Thoracic aorta (tissue), 2 donors: ENCODE results near the gene ZNF600. TPM values are rescaled to one million over a fixed set of nuclear protein-coding genes. Genes with fewer than 3 reads are reported as not detected.
"Not testable (repeated sequence)": the region's sequence is repeated elsewhere in the genome, so short reads cannot be mapped to it uniquely, and the experiment has no call there.

Experiments
- ATAC-seq: fragments of 150-250 bp; one replicate; pipeline ENCODE4 v1.8.0; 2017; ENCODE audit warnings: low read depth; ENCODE audit not compliant: insufficient number of reproducible peaks, low FRiP score
- DNase-seq: peaks from one replicate; pipeline ENCODE4 v3.0.0-alpha.2; 2020; ENCODE audit warnings: low spot score
- H3K27ac ChIP-seq, 2 donors: fragments of 200-600 bp; sonication (generic); 1 replicate in 1 of 2; 2 replicates in 1 of 2; pipeline ENCODE4 v1.5.1; 2016; ENCODE audit warnings: mild to moderate bottlenecking in 2 of 2, moderate library complexity in 2 of 2
- H3K27me3 ChIP-seq: fragments of 200-600 bp; sonication (generic); replicated peaks from 2 replicates; pipeline ENCODE4 v1.6.0; 2016; ENCODE audit warnings: mild to moderate bottlenecking; ENCODE audit not compliant: insufficient read depth
- H3K36me3 ChIP-seq: fragments of 200-600 bp; sonication (generic); one replicate; pipeline ENCODE4 v1.5.1; 2016
- H3K4me1 ChIP-seq, 2 donors: fragments of 200-600 bp; sonication (generic); 1 replicate in 1 of 2; 2 replicates in 1 of 2; pipeline versions ENCODE4 v1.5.1 to v1.6.0; 2016; ENCODE audit warnings: low read depth in 2 of 2, mild to moderate bottlenecking in 1 of 2; ENCODE audit not compliant: control insufficient read depth in 1 of 2
- H3K4me3 ChIP-seq: fragments of 200-600 bp; sonication (generic); 2 replicates; pipeline ENCODE4 v1.5.1; 2016; ENCODE audit warnings: mild to moderate bottlenecking
- H3K9me3 ChIP-seq: fragments of 200-600 bp; sonication (generic); 2 replicates; pipeline ENCODE4 v1.5.1; 2016
- total RNA-seq, 2 donors: library from RNA; depleted of rRNA; stranded (reverse); fragments of >200 nt; gene quantifications; one replicate each; pipeline versions ENCODE4 v1.1.0 to v1.2.3, GENCODE V29; 2016
- TF ChIP-seq, protein P1 (sequence below): fragments of 200-600 bp; sonication (generic); IDR thresholded peaks from one replicate; pipeline ENCODE4 v1.5.1; 2019; ENCODE audit warnings: antibody characterized with exemption

The ZNF600 gene
- total RNA-seq, 2 donors from 2014 or later: 10.4 to 15.2 TPM

DNA sequence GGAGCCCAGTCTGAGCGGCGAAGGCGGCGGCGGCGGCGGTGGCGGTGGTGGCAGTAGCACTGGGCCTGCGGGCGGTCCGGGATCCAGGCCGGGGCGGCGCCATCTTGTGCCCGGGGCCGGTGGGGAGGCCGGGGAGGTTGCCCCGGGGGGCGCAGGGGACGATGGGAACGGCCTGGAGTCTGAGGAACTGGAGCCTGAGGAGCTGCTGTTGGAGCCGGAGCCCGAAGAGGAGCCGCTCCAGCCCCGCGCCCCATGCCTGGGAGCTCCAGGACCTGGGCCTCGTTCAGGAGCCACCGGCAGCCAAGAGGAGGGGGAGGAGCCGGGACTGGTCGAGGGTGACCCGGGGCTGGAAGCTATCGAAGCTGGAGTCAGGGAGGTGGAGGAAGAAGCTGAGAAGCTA lies 23.2 kb upstream of the ZNF600 start:
- no peak overlapping the region for H3K4me3 ChIP-seq
- H3K36me3 ChIP-seq: peaks cover 22% of the 10 kb centered on the region
- DNase-seq (no peak), ATAC-seq (no peak)
- no peaks in the 10 kb centered on the region for H3K27me3 ChIP-seq
- no peaks in the 10 kb centered on the region for H3K4me1 ChIP-seq
- H3K9me3 ChIP-seq: peaks cover 18% of the 10 kb centered on the region
- TF ChIP-seq, protein P1, sequence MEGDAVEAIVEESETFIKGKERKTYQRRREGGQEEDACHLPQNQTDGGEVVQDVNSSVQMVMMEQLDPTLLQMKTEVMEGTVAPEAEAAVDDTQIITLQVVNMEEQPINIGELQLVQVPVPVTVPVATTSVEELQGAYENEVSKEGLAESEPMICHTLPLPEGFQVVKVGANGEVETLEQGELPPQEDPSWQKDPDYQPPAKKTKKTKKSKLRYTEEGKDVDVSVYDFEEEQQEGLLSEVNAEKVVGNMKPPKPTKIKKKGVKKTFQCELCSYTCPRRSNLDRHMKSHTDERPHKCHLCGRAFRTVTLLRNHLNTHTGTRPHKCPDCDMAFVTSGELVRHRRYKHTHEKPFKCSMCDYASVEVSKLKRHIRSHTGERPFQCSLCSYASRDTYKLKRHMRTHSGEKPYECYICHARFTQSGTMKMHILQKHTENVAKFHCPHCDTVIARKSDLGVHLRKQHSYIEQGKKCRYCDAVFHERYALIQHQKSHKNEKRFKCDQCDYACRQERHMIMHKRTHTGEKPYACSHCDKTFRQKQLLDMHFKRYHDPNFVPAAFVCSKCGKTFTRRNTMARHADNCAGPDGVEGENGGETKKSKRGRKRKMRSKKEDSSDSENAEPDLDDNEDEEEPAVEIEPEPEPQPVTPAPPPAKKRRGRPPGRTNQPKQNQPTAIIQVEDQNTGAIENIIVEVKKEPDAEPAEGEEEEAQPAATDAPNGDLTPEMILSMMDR: no peak
- no peak overlapping the region for H3K27ac ChIP-seq

DNA sequence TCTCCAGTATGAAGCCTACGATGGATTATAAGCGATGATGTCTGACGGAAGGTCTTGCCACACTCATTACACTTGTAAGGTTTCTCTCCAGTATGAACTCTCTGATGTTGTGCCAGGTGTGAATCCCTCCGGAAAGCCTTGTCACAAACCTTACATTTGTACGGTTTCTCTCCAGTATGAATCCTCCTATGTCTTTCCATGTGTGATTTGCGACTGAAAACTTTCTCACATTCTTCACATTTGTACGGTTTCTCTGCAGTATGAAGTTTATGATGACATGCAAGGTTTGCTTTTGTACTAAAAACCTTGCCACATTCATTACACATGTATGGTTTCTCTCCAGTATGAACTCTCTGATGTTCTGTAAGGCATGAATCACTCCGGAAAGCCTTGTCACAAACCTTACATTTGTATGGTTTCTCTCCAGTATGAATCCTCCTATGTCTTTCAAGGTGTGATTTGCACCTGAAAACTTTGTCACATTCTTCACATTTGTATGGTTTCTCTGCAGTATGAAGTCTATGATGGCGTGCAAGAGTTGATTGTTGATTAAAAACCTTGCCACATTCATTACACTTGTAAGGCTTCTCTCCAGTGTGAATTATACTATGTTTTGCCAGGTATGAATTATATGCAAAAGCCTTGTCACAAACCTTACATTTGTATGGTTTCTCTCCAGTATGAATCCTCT lies 13.5 kb upstream of the ZNF600 start:
- H3K4me1 ChIP-seq, DNase-seq, H3K27ac ChIP-seq, H3K4me3 ChIP-seq, ATAC-seq, H3K27me3 ChIP-seq: not testable (repeated sequence)
- Histone ChIP-seq H3K9me3 (peaks cover 94% of the 10 kb centered on the region), H3K36me3 (peaks cover 58% of the 10 kb centered on the region)

DNA sequence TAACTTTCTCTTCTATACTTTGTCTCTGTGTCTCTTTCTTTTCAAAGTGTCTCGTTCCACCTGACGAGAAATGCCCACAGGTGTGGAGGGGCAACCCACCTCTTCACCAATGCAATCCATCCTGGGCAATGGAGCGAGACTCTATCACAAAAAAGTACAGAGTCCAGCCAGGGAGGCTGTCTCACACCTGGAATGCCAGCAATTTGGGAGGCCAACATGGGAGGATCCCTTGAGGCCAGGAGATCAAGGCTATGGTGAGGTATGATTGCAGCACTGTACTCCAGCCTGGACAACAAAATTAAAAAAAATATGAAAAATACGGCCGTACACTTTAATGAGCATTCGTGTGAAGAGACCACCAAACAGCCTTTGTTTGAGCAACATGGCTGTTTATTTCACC lies 2.8 kb upstream of the ZNF600 start:
- Histone ChIP-seq H3K27ac (no peak overlapping the region), H3K9me3 (peaks cover 6% of the 10 kb centered on the region), H3K4me3 (no peak overlapping the region), H3K36me3 (no peaks in the 10 kb centered on the region), H3K4me1 (peaks cover 0 to 3% of the 10 kb centered on the region in 2 donors), H3K27me3 (no peaks in the 10 kb centered on the region)
- TF ChIP-seq, protein P1: no peak
- DNase-seq: no peak
- ATAC-seq: no peak

DNA sequence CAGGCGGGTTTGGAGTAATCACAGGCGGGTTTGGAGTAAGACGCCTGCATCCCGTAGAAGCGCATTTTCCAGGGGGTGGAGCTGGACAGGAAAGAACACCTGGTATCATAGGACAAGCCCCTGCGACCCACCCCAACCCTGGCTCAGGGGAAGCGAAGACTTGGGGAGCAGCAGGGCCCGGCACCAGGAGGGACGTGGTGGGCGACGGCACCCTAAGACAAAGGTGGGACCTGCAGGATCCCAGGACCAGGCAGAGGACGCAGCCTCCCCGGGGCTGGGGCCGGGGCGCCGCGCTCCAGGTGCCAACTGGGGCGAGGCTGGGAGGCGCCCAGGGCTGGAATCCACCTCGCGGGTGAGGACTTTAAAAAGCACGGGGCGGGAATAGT lies 520 bp downstream of the ZNF600 start:
- no peak for DNase-seq
- ATAC-seq: no peak
- peaks cover 0 to 3% of the 10 kb centered on the region in 2 donors for H3K4me1 ChIP-seq
- no peaks in the 10 kb centered on the region for H3K27me3 ChIP-seq
- TF ChIP-seq, protein P1: no peak
- H3K27ac ChIP-seq: peak overlapping the region; percentile 81 to 90
- H3K4me3 ChIP-seq: peak overlapping the region; percentile 97
- H3K9me3 ChIP-seq: no peaks in the 10 kb centered on the region
- no peaks in the 10 kb centered on the region for H3K36me3 ChIP-seq

DNA sequence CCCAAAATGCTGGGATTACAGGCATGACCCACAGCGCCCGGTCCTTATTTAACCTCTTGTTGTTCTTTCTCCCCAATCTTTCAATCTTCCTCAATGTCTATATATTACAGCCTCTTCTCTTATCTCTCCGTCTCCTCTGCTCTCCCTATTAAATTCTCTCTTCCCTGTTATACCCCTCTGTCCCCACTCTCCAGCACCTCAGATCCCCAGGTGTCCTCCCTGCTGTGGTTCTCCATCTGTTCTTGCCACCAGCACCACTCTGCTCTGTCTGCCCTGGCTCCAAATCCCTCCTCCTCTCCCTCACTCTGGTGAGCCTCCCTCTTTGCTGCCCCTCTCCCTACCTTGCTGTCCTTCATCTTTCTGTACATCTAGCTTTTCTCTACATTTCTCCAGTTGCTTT lies 1.1 kb downstream of the ZNF600 start:
- Histone ChIP-seq H3K4me1 (peaks cover 0 to 3% of the 10 kb centered on the region in 2 donors), H3K27ac (no peak overlapping the region), H3K27me3 (no peaks in the 10 kb centered on the region), H3K9me3 (no peaks in the 10 kb centered on the region), H3K36me3 (no peaks in the 10 kb centered on the region), H3K4me3 (peak overlapping the region; percentile 97)
- ATAC-seq (no peak), DNase-seq (no peak)
- TF ChIP-seq, protein P1: no peak

DNA sequence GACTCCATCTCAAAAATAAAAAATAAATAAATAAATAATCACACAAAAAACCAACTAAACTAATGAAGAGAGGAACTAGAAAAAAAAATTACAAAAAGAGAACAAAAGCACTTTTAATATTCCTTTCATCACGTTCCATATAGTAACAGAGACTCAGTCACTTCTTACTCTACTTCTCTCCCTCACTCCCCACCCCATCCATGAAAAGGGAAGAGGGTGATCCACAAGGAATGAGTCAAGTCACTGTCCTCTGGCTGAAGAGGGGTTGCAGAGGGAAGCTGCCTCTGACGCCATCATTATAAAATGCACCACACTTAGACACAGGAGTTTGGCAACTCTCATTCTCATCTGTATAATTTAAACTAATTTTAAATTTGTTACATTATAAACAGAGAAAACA lies 3.7 kb downstream of the ZNF600 start:
- not testable (repeated sequence) for H3K9me3 ChIP-seq, H3K4me3 ChIP-seq, ATAC-seq, H3K27ac ChIP-seq, DNase-seq, H3K36me3 ChIP-seq, H3K27me3 ChIP-seq, H3K4me1 ChIP-seq
